ENCODE data around the gene HLA-DRB1. TPM values are rescaled to one million over a fixed set of nuclear protein-coding genes. Genes with fewer than 3 reads are reported as not detected.
"Not testable (repeated sequence)": the region's sequence is repeated elsewhere in the genome, so short reads cannot be mapped to it uniquely, and the experiment has no call there.

The HLA-DRB1 gene
- total and polyA plus RNA-seq, 2 experiments from 2014 or later, result 0.21 TPM; not detected in 1

- in situ Hi-C loops (cut with MboI), result no loop called here
- no peak overlapping the region for H2AFZ ChIP-seq
- no peaks in the 10 kb centered on the region for H3K27me3 ChIP-seq (replicated peaks; ENCODE audit: insufficient read depth)
- no peaks in the 10 kb centered on the region for H4K20me1 ChIP-seq (ENCODE audit: insufficient read depth)
- H3K9me2 ChIP-seq (ENCODE audit: insufficient read depth), result no peaks in the 10 kb centered on the region
- H3K4me3 ChIP-seq, result no peak overlapping the region
- 13 to 14% methylated on average over 4 of the region's 5 CpGs for WGBS, 2 experiments (ENCODE audit: low coverage in 1 of 2, low lambda C conversion rate in 2 of 2, missing lambda C conversion rate in 2 of 2)
- TF ChIP-seq EZH2phosphoT487 (IDR thresholded peaks at IDR 0.05; ENCODE audit: insufficient read depth, low read depth) (no peak), EZH2 (IDR thresholded peaks at IDR 0.05; ENCODE audit: insufficient read depth, poor library complexity, severe bottlenecking) (no peak)
- H3K9me3 ChIP-seq (ENCODE audit: low read depth), result no peaks in the 10 kb centered on the region
- H3K36me3 ChIP-seq (ENCODE audit: low read depth), result no peaks in the 10 kb centered on the region
- H3K79me2 ChIP-seq (ENCODE audit: insufficient read depth), result no peaks in the 10 kb centered on the region
- H3K4me1 ChIP-seq (ENCODE audit: insufficient read depth), result no peaks in the 10 kb centered on the region
- no peak for DNase-seq
- H3K4me2 ChIP-seq (ENCODE audit: unreplicated experiment), result no peak overlapping the region
- H3F3A ChIP-seq (ENCODE audit: insufficient read depth), result no peaks in the 10 kb centered on the region
- H3K9ac ChIP-seq, result no peak overlapping the region
- H3K27ac ChIP-seq, result no peak overlapping the region
Measured at GRCh38 chr6:32553037-32553742, 36.5 kb downstream of the HLA-DRB1 start.

GRCh38 chr6:32551410-32551809 lies 38.2 kb downstream of the HLA-DRB1 start:
- Histone ChIP-seq H3K4me1 (ENCODE audit: insufficient read depth) (no peaks in the 10 kb centered on the region), H3K27me3 (replicated peaks; ENCODE audit: insufficient read depth) (no peaks in the 10 kb centered on the region), H3K4me2 (ENCODE audit: unreplicated experiment) (no peak overlapping the region), H2AFZ (no peak overlapping the region), H3K9ac (no peak overlapping the region), H3F3A (ENCODE audit: insufficient read depth) (no peaks in the 10 kb centered on the region), H3K9me2 (ENCODE audit: insufficient read depth) (no peaks in the 10 kb centered on the region), H3K36me3 (ENCODE audit: low read depth) (no peaks in the 10 kb centered on the region), H3K79me2 (ENCODE audit: insufficient read depth) (no peaks in the 10 kb centered on the region), H3K27ac (no peak overlapping the region), H3K4me3 (no peak overlapping the region), H4K20me1 (ENCODE audit: insufficient read depth) (no peaks in the 10 kb centered on the region), H3K9me3 (ENCODE audit: low read depth) (no peaks in the 10 kb centered on the region)
- in situ Hi-C loops (cut with MboI), result no loop called here
- DNase-seq, result no peak
- WGBS, 2 experiments (ENCODE audit: low coverage in 1 of 2, low lambda C conversion rate in 2 of 2, missing lambda C conversion rate in 2 of 2), result 9% methylated on average over 4 of the region's 5 CpGs
- no peak for TF ChIP-seq EZH2phosphoT487 (IDR thresholded peaks at IDR 0.05; ENCODE audit: insufficient read depth, low read depth)
- no peak for TF ChIP-seq EZH2 (IDR thresholded peaks at IDR 0.05; ENCODE audit: insufficient read depth, poor library complexity, severe bottlenecking)

- in situ Hi-C loops (cut with MboI), result no loop called here
- Histone ChIP-seq H3F3A (ENCODE audit: insufficient read depth) (no peaks in the 10 kb centered on the region), H3K4me1 (ENCODE audit: insufficient read depth) (no peaks in the 10 kb centered on the region), H3K36me3 (ENCODE audit: low read depth) (no peaks in the 10 kb centered on the region), H3K27ac (no peak overlapping the region), H3K4me3 (no peak overlapping the region), H3K9me3 (ENCODE audit: low read depth) (no peaks in the 10 kb centered on the region), H3K79me2 (ENCODE audit: insufficient read depth) (no peaks in the 10 kb centered on the region), H3K9ac (no peak overlapping the region), H3K27me3 (replicated peaks; ENCODE audit: insufficient read depth) (no peaks in the 10 kb centered on the region), H3K4me2 (ENCODE audit: unreplicated experiment) (no peak overlapping the region), H3K9me2 (ENCODE audit: insufficient read depth) (no peaks in the 10 kb centered on the region), H4K20me1 (ENCODE audit: insufficient read depth) (no peaks in the 10 kb centered on the region), H2AFZ (no peak overlapping the region)
- WGBS, 2 experiments (ENCODE audit: low coverage in 1 of 2, low lambda C conversion rate in 2 of 2, missing lambda C conversion rate in 2 of 2), result 15 to 20% methylated on average over 2 to 3 of the region's 5 CpGs
- DNase-seq, result no peak
- TF ChIP-seq EZH2phosphoT487 (IDR thresholded peaks at IDR 0.05; ENCODE audit: insufficient read depth, low read depth) (no peak), EZH2 (IDR thresholded peaks at IDR 0.05; ENCODE audit: insufficient read depth, poor library complexity, severe bottlenecking) (no peak)
Measured at GRCh38 chr6:32539839-32540238, 49.8 kb downstream of the HLA-DRB1 start.

GRCh38 chr6:32530431-32530793 lies 59.2 kb downstream of the HLA-DRB1 start:
- H3K79me2 ChIP-seq (ENCODE audit: insufficient read depth); H3K9me3 ChIP-seq (ENCODE audit: low read depth); H3K9ac ChIP-seq; H3F3A ChIP-seq (ENCODE audit: insufficient read depth); H3K36me3 ChIP-seq (ENCODE audit: low read depth); H3K4me3 ChIP-seq; H3K4me2 ChIP-seq (ENCODE audit: unreplicated experiment); H3K27me3 ChIP-seq (replicated peaks; ENCODE audit: insufficient read depth); H4K20me1 ChIP-seq (ENCODE audit: insufficient read depth); H3K9me2 ChIP-seq (ENCODE audit: insufficient read depth); H2AFZ ChIP-seq; DNase-seq; H3K27ac ChIP-seq; H3K4me1 ChIP-seq (ENCODE audit: insufficient read depth); in situ Hi-C loops (cut with MboI): not testable (repeated sequence)
- 0% methylated on average over 2 to 3 of the region's 3 CpGs for WGBS, 2 experiments (ENCODE audit: low coverage in 1 of 2, low lambda C conversion rate in 2 of 2, missing lambda C conversion rate in 2 of 2)
